Glomerular visceral epithelial cell (primary cell): ENCODE results near the gene VMO1.
A peak's percentile ranks its signal among the peaks of the same experiment; 100 is the strongest.
"Not testable (repeated sequence)": the region's sequence is repeated elsewhere in the genome, so short reads cannot be mapped to it uniquely, and the experiment has no call there.

ENCODE experiments used
- DNase-seq: peaks from one replicate; pipeline ENCODE4 v3.0.0-alpha.2; 2016; ENCODE audit errors: extremely low spot score

VMO1 gene, protein sequence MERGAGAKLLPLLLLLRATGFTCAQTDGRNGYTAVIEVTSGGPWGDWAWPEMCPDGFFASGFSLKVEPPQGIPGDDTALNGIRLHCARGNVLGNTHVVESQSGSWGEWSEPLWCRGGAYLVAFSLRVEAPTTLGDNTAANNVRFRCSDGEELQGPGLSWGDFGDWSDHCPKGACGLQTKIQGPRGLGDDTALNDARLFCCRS

DNA sequence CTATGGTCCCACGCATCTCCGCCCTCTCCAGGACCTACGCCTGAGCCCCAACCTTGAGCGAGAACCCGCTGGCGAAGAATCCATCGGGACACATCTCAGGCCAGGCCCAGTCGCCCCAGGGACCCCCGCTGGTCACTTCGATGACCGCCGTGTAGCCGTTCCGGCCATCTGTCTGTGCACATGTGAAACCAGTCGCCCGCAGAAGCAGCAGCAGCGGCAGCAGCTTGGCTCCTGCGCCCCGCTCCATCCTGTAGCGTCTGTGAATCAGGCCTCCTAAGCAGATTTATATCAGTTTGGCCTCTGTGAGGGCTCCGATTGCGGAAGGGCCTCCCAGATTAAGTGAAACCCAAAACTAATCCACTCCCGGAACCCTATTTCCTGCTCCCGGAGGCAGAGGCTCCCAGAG lies at the start of gene VMO1:
VMO1 (minus strand) TSS at position 259 of the 406 bp plus-strand sequence; CDS start at position 247, 12 bp downstream.
- DNase-seq = no peak

DNA sequence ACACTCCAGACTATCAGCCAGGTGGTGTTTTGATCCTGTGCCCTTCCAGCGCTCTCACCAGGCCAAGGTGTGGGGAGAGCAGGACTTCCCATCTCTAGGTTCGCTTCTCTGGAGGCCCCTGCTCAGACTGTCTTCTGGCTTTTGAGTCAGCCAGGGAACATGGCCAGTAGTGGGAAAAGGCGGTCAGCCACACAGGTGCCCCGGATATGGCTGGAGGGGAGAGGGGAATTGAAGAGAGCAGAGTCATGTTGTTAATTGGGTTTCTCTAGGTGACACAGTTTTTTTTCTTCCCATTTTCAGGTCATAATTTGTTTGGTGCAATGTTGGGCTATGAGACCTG lies 48.5 kb upstream of the VMO1 start:
- DNase-seq = no peak

DNA sequence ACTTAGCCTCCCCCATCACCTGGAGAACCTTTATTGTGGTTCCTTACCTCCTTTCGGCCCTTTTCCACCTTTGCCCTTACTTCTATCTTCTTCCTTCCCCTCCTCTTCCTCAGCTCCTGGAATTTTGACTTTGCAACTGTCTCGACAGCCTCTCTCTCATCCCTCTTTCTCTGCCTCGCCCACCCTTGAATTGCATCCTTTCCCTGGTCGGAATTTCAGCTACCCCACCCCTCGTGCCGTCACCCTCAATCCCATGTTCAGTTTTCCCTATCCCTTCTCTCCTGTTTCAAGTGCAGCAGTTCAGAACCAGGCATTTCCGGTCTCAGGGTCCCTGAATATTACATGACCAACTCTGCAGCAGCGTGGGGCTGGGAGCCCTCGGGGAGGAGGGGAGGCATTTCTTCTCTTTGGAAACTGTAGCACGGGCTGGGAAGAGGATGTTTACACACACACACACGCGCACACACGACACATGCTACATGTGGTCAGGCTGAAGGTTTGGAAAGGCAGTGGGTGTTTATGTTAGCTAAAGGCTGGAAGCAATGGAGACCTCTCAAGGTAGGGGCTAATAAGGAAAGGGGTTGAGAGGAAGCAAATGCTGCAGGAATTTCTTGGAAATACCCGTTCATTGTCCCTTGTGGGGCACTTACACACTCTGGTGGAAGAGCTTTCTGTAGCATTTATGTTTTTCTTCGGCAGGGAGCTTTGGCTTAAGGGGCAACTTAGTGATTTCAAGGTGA lies 47.9 kb upstream of the VMO1 start:
- peak; percentile 39 for DNase-seq

DNA sequence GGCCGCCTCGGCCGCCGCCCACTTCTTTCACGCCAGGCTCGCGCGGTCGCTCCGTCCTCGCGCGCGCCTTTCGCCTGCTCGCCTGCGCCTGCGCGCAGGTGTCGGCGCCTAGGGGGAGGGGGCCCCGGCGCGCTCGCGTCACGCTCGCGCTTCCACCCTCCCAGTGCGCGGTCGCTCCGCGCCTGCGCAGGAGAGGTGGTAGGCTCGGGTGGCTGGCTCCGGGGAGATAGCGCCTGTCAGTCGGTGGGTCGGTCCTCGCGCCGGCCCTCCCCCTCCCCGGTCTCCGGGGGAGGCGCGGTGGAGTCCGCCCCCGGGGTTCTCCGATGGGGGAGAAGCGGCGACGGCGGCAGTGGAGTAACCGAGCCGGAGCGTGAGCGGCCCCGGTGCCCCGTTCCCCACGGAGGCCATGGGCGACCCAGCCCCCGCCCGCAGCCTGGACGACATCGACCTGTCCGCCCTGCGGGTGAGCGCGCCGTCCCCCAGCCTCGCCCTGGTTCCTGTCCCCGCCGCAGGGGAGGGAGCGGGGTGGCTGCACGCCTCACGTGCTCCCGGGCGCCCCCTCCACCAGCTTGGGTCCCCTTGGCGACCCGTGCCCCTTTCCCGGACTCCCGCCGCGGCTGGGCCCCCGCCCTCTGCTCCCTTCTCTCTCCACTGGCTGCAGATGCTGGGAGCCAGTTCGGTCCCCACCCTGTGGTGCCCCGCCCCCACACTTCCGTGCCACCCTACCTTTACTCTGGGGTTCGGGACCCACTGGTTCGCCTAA lies 47.2 kb upstream of the VMO1 start, which contains the start of gene MINK1:
MINK1 (plus strand) TSS at position 163 of the 763 bp plus-strand sequence; CDS start at position 407, 244 bp downstream.
- DNase-seq = peak; percentile 96

DNA sequence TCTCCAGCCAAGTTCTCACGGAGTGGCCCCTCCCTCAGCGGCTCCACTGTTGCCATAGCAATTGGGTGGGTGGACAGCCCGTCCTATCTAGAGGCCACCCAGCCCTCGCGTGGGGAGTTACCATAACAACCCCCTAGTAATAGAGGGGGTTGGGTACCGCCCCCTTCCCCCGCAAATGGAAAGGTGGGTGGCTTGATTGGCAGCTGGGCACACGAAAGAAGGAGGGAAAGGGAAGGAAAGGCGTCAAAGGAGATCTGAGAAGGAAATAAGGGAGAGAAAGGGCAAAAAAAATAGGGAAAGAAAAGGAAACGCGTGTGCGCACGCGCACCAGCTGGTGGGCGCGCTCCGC lies 46.6 kb upstream of the VMO1 start:
- not testable (repeated sequence) for DNase-seq

DNA sequence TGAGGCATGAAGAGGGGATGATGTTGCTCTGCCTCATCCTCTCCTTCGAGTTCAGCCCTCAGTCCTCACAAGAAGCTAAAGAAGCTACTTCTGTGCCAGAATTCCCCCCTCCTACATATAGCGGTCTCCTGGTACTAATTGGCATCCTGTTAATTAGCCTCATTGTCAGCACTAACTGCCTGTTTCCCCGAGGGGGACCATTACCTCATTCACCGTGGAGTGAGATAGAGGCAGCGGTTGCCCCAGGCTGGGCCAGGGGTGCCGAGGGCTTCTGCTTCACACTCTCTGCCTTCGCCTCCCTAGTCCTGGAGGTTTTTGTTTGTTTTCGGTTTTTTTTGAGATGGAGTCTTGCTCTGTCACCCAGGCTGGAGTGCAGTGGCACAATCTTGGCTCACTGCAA lies 41.2 kb upstream of the VMO1 start:
- no peak for DNase-seq

DNA sequence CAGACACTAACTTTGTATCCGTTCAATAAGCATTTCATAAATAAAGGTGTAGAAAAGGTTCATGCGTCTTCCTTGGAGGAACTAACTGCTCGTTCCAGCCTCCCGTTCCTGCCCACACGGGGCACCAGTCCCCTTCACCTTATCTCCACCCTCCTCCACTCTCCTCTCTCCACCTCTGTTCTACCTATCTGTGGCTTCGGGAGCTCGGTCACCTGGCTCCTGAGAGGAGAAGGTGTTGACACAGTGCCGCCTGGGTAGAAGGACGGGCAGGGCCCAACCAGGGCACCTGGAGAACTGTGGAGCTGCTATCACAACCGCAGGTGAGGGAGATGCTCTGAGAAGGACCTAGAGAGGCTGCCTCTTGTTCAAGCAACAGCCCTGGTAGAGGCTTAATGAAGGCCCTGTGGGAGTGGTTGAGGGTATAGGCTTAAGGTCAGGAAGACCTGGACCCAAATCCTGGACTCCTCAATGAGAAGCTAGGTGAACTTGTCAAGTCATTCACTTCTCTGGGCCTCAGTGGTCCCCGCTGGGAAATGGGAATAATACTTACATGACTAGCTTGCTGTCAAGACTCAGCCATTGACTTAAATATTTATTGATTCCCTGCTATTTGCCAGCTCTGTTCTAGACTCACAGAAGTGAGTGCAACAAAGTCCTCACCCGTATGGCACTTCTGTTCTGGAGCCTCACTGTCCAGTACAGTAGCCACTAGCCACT lies 37.4 kb upstream of the VMO1 start:
- DNase-seq = no peak

DNA sequence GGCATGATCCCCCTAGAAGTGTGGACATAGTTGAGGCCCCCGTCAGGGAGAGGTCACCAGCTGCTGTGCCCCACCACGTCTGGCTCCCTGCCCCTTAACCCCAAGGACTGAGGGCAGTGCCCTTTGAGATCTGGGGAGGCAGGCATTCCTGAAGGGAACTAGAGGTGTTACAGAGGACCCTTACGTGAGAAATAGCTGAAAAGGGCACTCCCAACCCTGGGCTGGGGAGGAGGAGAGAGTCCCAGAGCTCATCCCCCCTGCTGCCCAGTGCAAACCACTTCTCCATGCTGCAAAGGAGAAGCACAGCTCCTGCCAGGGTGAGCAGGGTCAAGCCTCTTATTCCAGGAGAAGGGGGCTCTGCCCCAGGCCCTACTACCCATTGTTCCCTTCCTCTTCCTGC lies 36.7 kb upstream of the VMO1 start:
- DNase-seq = no peak

DNA sequence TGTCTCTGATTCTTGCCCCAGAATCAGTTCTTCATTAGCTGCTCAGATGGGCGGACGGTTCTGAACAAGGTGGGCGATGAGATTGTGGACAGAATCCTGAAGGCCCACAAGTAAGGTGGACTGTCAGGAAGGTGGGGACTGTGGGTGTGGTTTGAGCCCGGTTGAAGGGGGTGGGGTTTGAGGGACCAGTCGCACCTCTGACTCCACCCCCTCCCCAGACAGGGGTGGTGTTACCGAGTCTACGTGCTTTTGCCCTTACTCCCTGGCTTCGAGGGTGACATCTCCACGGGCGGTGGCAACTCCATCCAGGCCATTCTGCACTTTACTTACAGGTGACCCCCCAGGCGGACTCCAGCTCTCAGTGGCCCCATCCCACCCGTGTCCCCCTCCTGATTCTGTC lies 32.1 kb upstream of the VMO1 start:
- no peak for DNase-seq

DNA sequence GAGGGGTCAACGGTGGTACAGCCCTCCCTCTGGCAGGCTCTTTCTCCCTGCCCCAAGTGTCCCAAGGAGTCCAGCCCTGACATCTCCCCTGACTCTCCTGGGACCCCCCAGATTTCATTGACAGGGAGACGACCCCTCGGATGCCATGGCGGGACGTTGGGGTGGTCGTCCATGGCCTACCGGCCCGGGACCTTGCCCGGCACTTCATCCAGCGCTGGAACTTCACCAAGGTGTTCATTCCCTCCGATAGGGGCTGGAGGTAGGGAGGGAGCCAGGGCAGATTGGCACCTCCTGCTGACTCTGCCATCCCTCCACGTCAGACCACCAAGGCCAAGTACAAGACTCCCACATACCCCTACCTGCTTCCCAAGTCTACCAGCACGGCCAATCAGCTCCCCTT lies 30.7 kb upstream of the VMO1 start:
- DNase-seq = no peak

DNA sequence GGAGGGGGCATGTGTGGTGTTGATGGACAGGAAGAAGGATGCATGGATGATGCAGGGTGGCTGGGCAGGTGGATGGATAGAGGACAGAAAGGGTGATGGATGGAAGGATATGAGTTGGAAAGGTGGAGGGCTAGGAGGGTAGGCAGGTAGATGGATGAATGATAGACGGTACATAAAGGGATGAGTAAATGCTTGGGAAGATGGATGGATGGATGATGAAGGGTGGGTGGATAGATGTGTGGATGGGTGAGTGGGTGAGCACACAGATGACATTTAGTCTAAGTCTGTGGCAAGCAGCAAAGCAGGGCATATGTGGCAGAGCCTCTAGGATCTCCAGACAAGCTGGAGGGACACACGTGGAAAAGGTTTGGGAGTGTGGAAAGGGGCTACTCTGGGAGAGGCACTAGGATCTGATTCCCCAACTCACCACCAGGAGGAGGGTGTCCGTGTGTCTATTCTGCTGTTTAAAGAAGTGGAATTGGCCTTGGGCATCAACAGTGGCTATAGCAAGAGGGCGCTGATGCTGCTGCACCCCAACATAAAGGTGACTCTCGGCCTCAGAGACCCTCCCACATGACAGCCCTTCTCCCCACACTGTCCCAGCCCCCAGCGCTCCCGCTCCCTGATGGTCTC lies 29.0 kb upstream of the VMO1 start:
- no peak for DNase-seq

DNA sequence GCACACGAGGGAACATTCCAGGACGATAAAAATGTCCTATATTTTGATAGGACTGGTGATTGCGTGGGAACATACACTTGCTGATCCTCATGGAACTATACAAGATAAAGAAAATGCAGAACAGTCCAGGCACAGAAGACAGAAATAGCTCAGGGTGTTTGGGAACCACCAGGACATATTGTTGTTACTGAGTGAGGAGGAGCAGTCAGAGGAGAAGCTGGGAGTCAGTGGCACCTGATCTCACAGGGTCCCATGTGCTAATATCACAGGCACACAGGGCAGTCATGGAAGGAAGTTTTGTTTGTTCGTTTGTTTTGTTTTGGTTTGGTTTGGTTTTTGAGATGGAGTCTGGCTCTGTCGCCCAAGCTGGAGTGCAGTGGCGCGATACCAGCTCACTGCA lies 26.5 kb upstream of the VMO1 start:
- DNase-seq = no peak

DNA sequence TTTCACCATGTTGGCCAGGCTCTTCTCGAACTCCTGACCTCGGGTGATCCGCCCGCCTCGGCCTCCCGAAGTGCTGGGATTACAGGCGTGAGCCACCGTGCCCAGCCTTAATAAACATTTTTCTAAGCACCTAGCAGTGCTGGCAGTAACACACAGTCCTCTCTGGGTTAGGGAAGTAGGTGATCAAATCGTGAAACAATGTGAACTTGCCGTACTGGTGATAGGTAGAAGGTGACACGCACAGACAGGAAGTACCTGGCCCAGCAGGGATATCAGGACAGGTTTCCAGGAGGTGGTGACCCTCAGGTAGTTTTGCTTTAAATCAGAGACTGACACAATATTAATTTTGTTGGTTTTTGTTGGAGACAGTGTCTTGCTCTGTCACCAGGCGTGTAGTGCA lies 25.3 kb upstream of the VMO1 start:
- no peak for DNase-seq

DNA sequence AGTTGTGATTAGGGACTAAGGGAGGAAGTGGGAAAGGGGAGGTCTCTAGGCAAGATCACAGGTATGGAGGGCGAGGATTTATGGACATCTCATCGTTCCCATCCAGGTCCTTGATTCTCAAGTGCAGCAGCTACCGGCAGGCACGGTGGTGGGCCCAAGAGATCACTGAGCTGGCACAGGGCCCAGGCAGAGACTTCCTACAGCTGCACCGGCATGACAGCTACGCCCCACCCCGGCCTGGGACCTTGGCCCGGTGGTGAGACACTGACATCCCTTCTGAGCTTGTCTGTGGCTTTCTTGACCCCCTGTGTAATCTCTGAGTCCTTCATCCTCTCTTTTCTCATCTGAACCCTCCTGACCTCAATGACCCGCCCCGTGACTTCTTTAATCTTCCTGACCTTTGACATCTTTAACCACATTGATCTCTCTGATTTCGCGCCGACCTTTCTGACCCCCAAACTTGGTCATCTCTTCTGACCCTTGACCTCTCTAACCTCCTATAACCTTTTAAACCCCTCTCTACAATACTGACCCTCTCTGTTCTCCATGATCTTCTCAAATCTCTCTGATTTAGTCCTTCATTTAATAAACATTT lies 24.6 kb upstream of the VMO1 start:
- no peak for DNase-seq

DNA sequence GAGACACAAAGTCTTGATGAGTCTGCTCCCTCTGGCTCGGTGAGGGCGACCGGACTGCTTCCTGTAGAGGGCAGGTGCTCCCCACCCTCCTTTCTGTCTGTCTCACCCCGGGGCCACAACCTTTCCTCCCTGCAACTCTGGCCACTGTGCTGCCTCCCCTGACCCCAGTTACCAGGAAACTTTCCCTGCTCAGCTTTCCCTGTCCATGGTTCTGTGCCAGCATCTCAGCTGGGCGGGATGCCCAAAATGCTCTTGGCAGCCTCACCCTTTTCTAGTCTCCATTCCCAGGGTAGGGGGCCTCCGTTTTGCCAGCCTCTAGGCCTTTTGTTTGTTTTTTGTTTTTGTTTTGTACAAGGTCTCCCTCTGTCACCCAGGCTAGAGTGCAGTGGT lies 22.2 kb upstream of the VMO1 start:
- no peak for DNase-seq

DNA sequence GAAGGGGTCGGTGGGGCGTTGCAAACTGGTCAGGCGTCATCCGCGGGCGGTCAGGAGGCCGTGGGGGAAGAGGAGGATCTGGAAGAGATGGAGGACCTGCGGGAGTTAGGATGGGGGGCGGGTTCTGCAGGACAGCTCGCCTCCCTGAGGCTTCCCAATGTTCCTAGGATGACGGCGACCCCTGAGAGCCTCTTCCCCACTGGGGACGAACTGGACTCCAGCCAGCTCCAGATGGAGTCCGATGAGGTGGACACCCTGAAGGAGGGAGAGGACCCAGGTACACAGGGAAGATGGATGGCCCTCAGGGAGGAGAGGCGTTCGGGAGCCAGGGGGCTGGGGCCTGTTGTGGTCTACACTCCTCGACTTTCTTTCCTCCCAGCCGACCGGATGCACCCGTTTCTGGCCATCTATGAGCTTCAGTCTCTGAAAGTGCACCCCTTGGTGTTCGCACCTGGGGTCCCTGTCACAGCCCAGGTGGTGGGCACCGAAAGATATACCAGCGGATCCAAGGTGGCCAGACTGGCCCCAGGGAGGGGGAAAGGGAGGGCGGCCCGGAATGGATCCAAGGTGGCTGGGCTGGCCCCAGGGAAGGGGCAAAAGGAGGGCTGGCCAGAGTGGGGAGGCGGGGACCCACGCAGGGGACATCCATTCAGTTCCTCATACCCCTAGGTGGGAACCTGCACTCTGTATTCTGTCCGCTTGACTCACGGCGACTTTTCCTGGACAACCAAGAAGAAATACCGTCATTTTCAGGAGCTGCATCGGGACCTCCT lies 21.6 kb upstream of the VMO1 start:
- no peak for DNase-seq

DNA sequence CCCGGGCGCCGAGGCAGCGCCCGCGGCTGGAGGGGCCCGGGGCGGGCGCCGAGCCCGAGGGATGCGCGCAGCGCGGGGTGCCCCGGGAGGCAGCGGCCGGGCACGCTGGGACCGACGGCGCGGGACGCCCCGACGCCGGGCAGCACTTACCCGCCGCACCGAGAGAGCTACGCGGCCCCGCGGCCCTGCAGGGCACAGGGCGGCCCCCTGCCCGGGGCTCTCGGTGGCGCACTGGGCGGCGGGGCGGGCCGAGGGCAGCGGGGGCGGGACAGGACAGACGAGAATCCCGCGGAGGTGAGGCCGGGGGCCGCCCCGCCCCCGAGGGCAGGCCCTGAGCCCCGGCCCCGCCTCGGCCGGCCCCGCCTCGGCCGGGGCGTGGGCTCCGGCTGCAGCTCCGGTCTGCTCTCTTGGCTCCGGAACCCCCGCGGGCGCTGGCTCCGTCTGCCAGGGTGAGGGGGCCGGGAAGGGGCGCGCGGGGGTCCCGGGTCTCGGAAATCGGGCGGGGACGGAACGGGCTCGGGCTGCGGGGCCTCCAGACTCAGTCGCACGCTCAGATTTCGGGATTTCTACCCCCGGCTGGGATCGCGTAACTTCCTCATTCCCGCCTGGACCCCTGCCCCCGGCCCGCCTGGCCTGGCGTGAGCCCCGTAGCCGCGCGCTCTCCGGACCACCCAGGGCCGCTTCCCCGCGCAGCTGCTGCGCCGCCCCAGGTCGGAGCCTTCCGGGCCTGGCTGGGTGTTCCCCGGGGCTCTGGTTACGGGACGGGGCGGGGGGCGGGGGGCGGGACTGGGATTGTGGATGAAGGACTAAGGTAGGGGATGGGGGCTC lies 20.8 kb upstream of the VMO1 start, which contains the start of gene PLD2:
PLD2 (plus strand) TSS at position 376 of the 828 bp plus-strand sequence. CDS start 621 bp downstream, outside the sequence.
- peak; percentile 88 for DNase-seq

DNA sequence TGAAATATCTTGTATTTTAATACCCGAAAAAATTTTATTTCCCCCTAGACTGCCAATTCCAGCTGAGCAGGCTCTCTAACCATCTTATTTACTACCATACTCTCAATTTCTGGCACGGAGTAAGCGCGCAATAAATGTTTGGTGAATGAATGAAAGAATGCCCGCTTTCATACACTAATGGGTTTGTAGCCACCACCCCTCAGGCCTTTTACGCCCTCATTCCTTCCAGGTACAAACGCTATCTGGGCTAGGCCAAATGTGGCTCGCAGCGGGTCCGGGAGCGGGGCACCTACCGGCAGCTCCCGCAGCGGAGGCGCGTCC lies 20.3 kb upstream of the VMO1 start:
- no peak for DNase-seq

DNA sequence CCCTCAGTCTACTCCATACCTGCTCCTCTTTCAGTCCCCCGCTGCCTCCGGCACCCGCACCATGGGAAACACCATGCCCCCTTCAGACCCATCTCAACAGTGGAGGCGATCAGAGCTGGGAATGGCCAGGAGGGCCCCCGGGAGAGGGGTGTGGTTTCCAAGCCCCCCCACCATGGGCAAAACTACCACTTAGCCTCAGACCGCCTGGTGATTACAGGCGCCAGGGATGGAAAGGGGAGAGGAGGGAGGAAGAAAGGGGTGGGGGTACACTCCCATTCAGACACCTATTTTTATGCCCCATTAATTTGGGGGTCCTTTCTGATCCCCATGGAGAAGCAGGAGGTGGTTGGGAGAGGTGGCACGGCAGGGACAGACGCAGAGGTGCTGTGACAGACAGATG lies 16.1 kb upstream of the VMO1 start, which contains the start of gene C17orf114:
C17orf114 (minus strand) TSS at position 101 of the 400 bp plus-strand sequence.
- no peak for DNase-seq
